ENCODE measurements around the gene TBX2. TPM values are rescaled to one million over a fixed set of nuclear protein-coding genes. Genes with fewer than 3 reads are reported as not detected.

TBX2 gene
- total RNA-seq, 1 donor from 2014 or later = 42.4 TPM

GRCh38 chr17:61396586-61397085 lies 3.0 kb upstream of the TBX2 start:
- ATAC-seq = no peak
- intact Hi-C loops (cut with DNase I) = loop anchor here (10.0 kb wide), 2 partner anchors 382 to 682 kb away; no protein-coding TSS in a partner anchor
- DNase-seq (ENCODE audit: low spot score) = no peak

GRCh38 chr17:61397086-61397842 lies 2.4 kb upstream of the TBX2 start:
- DNase-seq (ENCODE audit: low spot score) (peak; percentile 64), ATAC-seq (peak; percentile 12)
- intact Hi-C loops (cut with DNase I) = loop anchor here (10.0 kb wide), 2 partner anchors 382 to 682 kb away; no protein-coding TSS in a partner anchor

GRCh38 chr17:61398721-61399130 lies 917 bp upstream of the TBX2 start:
- no peak for ATAC-seq
- intact Hi-C loops (cut with DNase I) = loop anchor here (10.0 kb wide), 2 partner anchors 384 to 684 kb away; no protein-coding TSS in a partner anchor

GRCh38 chr17:61400066-61400716 lies 548 bp downstream of the TBX2 start:
- peak; percentile 64 for DNase-seq (ENCODE audit: low spot score)
- ATAC-seq = no peak
- intact Hi-C loops (cut with DNase I) = loop anchor here (10.0 kb wide), 1 partner anchor 655 kb away; no protein-coding TSS in a partner anchor

More at GRCh38 chr17:61398721-61399130, 917 bp upstream of the TBX2 start:
- peak; percentile 58 for DNase-seq (ENCODE audit: low spot score)

GRCh38 chr17:61400717-61401388 lies 1.2 kb downstream of the TBX2 start:
- intact Hi-C loops (cut with DNase I) = loop anchor here (10.0 kb wide), 1 partner anchor 656 kb away; no protein-coding TSS in a partner anchor
- ATAC-seq = no peak
- DNase-seq (ENCODE audit: low spot score) = peak; percentile 64

GRCh38 chr17:61401389-61402072 lies 1.9 kb downstream of the TBX2 start:
- DNase-seq (ENCODE audit: low spot score) = peak; percentile 63
- no peak for ATAC-seq
- intact Hi-C loops (cut with DNase I) = loop anchor here (10.0 kb wide), 1 partner anchor 657 kb away; no protein-coding TSS in a partner anchor

GRCh38 chr17:61402073-61402541 lies 2.5 kb downstream of the TBX2 start:
- intact Hi-C loops (cut with DNase I) = loop anchor here (10.0 kb wide), 1 partner anchor 657 kb away; no protein-coding TSS in a partner anchor
- ATAC-seq = no peak
- DNase-seq (ENCODE audit: low spot score) = peak; percentile 56

GRCh38 chr17:61402978-61403800 lies 3.5 kb downstream of the TBX2 start:
- DNase-seq (ENCODE audit: low spot score) = peak; percentile 56
- intact Hi-C loops (cut with DNase I) = loop anchor here (10.0 kb wide), 1 partner anchor 658 kb away; no protein-coding TSS in a partner anchor

GRCh38 chr17:61403801-61404662 lies 4.4 kb downstream of the TBX2 start:
- ATAC-seq (no peak), DNase-seq (ENCODE audit: low spot score) (peak; percentile 61)
- intact Hi-C loops (cut with DNase I) = loop anchor here (10.0 kb wide), 1 partner anchor 659 kb away; no protein-coding TSS in a partner anchor

More at GRCh38 chr17:61402978-61403800, 3.5 kb downstream of the TBX2 start:
- ATAC-seq = no peak

GRCh38 chr17:61404663-61404912 lies 4.9 kb downstream of the TBX2 start:
- ATAC-seq = no peak
- intact Hi-C loops (cut with DNase I) = loop anchor here (10.0 kb wide), 1 partner anchor 660 kb away; no protein-coding TSS in a partner anchor
- DNase-seq (ENCODE audit: low spot score) = no peak

- intact Hi-C loops (cut with DNase I) = loop anchor here (10.0 kb wide), 1 partner anchor 660 kb away; no protein-coding TSS in a partner anchor
- peak; percentile 58 for DNase-seq (ENCODE audit: low spot score)
- ATAC-seq = no peak
Observed at GRCh38 chr17:61404913-61405685, 5.5 kb downstream of the TBX2 start.

- ATAC-seq (no peak), DNase-seq (ENCODE audit: low spot score) (peak; percentile 56)
- intact Hi-C loops (cut with DNase I) = loop anchor here (10.0 kb wide), 1 partner anchor 661 kb away; no protein-coding TSS in a partner anchor
Observed at GRCh38 chr17:61405686-61406536, 6.3 kb downstream of the TBX2 start.

- ATAC-seq = no peak
- no peak for DNase-seq (ENCODE audit: low spot score)
- intact Hi-C loops (cut with DNase I) = loop anchor here (10.0 kb wide), 1 partner anchor 662 kb away; no protein-coding TSS in a partner anchor
Observed at GRCh38 chr17:61406537-61406845, 6.8 kb downstream of the TBX2 start.

- DNase-seq (ENCODE audit: low spot score) (peak; percentile 54), ATAC-seq (no peak)
- intact Hi-C loops (cut with DNase I) = loop anchor here (10.0 kb wide), 1 partner anchor 662 kb away; no protein-coding TSS in a partner anchor
Observed at GRCh38 chr17:61406971-61407911, 7.6 kb downstream of the TBX2 start.

Measured in sciatic nerve (tissue), 2 donors.